ENCODE data around the gene RHOH. TPM values are rescaled to one million over a fixed set of nuclear protein-coding genes. Genes with fewer than 3 reads are reported as not detected.

The RHOH gene
- total RNA-seq, 1 donor from 2014 or later: 1.7 TPM

DNA sequence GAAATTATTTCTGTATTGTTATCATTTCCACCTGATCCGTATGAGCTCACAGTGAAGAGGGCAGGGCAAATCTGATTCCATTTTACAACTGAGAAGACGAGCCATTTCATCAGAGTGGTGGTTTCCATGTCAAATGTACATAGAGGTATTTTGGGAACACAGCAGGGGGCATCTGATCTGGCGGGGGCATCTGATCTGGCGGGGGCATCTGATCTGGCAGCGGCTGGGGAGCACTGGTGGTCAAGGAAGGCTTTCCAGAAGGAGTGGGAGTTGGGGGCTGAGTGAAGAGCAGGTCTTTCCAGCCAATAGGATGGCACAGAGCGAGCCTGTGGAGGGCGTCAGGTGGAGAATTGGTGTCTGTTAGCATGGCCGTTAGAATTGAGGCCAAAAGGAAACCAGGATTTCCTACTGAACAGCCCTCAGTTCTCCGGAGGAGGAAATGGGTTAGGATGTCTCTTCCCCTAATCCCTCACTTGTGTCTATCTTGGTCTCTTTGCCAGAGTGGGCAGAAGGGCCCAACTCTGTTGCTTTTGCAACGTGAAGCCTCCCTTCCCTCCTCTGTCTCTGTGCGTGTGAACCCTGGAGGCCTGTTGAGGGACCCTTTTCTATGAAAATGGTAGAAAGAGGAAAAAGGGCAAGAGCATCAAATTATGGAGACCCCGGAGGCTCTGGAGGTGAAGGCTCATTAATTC lies 41.3 kb downstream of the RHOH start:
- no peak for DNase-seq

DNA sequence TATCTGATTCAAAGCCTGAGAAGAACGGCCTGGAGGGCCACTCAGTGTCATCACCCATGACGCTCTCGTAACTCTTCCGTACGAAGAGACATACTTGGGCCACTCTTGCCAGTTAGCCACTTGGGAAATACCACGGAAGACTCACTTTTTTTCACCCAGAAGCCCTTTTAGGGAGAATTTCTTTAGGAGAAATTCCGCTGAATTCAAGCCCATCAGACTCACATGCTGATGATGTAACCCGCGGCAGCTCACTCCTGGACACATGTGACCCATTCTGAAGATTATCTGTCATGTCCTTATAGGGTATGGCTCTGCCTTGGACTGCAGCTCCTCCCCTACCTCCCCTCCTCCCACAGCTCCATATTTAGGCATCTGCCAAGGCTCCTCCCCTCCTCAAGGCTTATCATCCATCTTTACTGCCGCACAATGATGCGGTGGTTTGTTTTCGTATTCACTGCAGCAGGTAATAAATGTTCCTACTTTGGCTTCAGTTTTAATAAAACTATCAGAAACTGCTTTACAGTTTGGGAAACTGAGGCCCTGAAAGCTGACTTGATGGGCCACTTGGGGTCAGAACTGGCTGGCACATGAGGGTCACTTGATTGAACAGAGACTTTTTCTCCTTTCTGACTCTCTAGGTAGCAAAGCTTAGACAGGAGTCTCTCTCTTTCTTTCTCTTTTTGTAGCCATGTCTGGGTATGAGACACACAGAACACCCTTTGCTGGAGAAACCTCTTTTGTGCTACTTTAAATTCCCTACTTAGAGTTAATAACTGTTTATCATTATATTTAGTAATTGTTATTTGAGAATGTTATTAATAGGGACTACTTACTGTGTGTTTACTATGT lies 42.1 kb downstream of the RHOH start:
- DNase-seq: no peak

DNA sequence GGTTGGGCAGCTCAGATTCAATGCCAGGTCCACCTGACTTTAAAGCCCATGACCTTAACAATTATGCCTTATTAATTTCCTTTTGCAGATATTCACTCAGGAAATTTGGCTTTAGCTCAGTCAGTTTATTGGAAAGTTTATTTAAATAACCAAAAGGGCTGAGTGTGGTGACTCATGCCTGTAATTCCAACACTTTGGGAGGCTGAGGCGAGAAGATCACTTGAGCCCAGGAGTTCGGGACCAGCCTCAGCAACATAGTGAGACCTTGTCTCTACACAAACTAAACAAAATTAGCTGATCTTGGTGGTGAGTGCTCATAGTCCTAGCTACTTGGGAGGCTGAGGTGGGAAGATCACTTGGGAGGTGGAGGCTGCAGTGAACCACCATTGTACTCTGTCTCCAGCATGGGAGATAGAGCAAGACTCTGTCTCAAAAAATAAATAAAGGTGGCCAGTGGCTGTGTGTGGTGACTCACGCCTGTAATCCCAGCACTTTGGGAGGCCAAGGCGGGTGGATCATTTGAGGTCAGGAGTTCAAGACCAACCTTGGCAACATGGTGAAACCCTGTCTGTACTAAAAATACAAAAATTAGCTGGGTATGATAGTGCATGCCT lies 43.3 kb downstream of the RHOH start:
- DNase-seq: no peak

DNA sequence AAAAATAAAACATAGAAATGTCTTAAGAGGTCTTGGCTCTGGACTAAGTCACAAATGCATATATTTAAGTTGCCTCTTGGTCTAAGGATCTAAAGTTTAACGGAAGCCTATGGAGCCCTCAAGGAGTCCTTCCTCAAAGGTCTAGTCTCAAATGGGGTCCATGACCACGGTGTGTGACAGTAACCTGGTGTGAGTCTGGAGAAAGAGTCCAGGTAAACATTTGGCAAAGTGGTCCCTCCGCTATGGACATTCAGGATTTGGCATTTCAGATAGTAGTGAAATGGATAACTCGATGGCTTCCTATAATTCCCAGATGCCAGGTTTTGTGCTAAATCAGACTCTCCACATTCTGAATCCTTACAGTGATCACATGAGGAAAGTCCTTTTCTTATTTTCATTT lies 44.2 kb downstream of the RHOH start:
- DNase-seq: no peak

DNA sequence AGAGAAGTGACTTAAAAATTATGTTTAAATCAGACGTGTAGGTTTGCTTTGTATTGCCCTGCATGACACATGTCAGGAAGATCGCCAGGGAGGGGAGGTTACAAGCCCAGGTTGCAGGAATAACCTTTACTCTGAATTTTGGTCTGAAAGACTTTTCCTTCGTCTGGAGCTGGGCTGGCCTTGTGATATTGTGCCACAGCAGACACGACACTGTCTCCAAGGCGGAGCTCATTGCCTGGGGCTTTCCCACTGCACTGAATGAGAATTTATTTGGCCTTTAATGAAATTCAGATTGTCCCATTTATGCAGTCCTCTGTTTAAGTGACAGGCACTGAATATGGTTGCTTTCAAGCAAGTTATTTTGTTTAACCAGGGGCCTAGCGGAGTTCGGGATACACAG lies 45.1 kb downstream of the RHOH start:
- DNase-seq: no peak

DNA sequence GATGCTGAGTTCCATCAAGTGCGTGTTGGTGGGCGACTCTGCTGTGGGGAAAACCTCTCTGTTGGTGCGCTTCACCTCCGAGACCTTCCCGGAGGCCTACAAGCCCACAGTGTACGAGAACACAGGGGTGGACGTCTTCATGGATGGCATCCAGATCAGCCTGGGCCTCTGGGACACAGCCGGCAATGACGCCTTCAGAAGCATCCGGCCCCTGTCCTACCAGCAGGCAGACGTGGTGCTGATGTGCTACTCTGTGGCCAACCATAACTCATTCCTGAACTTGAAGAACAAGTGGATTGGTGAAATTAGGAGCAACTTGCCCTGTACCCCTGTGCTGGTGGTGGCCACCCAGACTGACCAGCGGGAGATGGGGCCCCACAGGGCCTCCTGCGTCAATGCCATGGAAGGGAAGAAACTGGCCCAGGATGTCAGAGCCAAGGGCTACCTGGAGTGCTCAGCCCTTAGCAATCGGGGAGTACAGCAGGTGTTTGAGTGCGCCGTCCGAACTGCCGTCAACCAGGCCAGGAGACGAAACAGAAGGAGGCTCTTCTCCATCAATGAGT lies 46.6 kb downstream of the RHOH start:
- no peak for DNase-seq

DNA sequence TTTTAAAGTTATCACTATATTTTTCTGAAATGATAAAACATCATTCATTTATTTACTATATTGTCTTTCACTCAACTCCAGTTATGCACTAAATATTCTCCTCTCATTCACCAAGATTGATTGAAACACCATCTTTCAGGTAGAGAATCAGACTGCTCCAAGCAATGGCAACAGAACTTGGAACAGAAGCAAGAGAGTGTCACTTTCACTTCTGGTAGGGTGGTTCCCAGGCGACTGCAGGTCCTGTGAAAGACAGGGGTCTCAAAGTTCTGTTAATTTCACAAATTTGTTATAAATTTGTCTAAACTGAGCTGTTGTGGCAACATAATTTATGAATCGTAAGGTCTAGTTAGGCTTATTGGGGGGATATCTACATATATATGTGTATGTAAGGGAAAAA lies 47.8 kb downstream of the RHOH start:
- no peak for DNase-seq

DNA sequence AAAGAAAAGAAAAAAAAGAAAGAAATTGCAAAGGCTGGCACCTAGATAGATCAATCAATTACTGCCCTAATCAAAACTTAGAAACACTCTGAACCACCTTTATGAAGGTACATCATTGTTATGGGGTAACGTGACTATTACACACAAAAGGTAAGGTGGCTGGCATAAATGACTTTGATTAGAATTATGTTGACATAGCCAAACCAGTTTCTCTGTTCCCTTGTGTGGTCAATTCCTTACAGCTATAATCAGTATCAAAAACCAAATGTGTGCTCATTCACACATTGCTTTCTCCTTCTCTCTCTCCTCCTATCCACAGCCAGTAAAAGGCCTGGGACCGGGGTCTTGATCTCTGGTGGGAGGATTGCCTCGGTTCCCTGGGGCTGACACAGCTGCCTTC lies 48.7 kb downstream of the RHOH start:
- DNase-seq: no peak

DNA sequence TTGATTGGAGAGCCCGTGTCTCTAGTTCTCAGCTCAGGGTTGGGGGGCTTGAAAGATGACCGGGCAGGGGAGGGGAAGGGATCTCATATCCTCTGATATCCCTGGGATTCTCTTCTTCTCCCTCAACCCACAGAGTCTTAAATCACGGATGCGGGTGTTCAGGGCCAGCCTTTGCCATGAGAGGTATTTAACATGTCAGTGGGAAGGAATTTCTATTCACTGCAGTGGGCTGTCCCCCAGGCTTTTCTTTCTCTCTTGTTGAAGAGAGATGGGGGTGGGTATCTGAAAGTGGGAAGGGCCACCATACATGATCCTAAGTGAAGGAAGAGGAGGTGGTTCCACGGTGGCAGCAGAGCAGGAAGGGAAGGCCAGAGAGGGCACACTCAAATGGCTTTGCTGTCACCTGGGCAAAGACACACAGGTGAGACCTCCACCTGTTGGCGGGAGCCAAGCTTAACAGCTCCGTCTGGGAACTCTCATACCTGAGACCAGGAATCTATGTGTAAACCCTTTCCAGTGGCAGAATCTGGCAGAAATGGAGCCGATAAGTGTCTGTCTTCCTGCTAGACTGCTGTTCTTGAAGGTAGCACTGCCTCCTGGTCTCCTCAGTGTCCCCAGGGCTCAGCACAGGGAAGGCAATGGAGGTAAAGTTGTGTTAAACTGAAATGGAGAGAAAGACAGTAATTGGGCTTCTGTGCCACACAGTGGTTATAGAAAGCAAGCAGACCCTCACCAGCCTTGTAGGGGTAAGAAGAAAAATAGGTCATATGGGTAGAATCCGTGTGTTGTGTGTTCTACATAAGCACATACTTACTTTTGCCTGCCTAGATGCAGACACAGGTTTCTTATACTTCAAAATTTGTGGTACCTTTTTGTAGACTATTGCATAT lies 49.4 kb downstream of the RHOH start:
- no peak for DNase-seq

DNA sequence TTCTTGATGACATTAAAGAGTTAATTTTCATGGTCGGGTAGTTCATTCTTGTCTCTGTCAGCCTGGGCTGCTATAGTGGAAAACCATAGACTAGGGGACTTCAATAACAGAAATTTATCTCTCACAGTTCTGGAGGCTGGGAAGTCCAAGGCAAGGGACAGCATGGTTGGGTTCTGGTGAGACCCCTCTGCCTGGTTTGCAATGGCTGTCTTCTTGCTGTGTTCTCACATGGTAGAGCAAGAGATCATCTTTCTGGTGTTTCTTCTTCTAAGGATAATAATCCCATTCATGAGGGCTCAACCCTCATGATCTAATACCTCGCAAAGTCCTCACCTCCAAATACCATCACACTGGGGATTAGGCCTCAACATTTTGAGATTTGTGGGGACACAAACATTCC lies 50.1 kb downstream of the RHOH start:
- DNase-seq: no peak

DNA sequence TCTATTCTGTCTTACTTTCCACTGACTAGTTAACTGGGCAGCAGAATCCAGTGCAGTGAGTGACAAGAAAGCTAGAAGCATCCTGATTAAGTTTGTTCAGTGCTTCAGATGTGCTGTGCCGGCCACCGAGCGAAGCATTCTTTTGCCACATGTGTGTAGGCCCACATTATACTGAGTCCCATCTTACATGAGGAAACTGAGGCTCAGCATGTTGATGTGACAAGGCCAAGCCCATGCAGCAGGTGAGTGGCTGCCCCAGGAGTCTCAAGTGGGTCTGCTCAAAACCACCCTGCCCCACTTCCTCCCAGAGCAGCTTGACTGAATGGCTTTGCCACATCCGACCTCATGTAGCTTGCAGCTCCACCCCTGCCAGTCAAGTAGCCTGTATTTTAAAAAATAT lies 50.5 kb downstream of the RHOH start:
- no peak for DNase-seq

DNA sequence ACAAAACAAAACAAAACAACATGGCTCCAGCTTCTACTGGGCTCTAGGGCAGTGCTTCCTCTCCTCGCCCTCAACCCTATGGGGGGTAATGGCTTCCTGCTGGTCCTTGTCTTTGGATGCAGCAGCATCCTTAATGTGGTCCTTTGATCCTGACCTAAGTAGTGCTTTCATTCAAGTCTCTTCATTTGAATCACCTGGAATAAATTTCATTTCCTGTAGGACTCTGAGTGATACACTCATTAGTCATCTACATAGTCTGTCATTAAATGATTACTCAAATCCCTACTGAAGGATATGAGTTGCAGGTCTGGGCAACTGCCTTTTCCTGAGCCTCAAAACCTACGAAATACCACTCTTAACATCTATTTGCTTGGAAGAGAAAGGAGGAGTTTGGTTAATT lies 54.5 kb downstream of the RHOH start:
- no peak for DNase-seq

DNA sequence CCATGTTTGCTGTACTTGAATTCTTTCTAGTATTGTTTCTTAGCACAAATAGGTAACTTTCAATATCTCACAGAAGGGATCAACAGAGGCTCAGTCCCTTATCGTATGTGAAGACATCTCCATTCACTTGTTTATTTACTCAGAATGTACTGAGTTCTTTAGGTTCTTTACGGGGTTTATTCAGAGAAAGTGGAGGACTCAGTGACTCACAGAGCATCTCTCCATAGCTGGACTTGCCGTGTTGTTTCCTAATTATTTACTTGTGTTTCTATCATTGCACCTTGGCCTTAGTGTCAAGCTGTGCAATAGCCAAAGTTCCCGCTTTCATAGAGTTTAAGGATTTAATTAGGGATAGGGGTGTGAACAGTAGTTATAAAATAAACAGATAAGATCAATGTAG lies 57.1 kb downstream of the RHOH start:
- DNase-seq: no peak

DNA sequence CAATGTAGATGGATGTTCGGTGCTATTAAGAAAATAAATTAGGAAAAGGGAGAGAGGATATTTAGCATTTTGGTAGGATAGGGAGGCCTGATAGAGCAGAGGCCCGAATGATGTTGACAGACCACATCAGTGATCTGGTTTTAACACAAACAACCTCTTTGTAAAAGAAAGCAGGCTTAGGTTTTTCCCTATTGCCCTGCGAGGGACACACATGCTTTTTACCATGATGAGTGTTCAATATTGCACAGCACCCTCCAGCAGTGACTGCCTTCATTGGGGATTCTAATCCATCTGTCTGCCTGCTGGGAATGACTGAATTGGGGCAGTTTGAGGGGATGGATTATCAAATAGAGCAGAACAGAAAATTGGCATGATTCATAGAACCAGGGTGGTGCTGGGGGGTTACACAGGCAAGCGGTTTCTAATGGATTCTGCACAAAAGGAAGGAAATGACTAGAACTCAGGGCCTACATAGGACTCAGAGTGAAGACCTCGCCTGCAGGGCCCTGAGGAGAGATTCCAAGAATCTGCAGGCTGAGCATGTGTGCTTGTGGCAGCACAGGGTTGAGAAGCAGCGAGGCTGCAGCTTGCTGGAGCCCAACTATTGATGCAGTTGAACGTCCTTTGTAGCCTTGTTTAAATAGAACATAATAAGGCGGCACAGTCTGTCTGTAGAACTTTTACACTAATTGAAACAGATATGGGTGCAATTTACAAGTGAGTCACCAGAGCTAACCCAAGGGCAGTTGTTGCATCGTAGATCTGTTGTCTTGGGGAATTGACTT lies 58.0 kb downstream of the RHOH start:
- no peak for DNase-seq

DNA sequence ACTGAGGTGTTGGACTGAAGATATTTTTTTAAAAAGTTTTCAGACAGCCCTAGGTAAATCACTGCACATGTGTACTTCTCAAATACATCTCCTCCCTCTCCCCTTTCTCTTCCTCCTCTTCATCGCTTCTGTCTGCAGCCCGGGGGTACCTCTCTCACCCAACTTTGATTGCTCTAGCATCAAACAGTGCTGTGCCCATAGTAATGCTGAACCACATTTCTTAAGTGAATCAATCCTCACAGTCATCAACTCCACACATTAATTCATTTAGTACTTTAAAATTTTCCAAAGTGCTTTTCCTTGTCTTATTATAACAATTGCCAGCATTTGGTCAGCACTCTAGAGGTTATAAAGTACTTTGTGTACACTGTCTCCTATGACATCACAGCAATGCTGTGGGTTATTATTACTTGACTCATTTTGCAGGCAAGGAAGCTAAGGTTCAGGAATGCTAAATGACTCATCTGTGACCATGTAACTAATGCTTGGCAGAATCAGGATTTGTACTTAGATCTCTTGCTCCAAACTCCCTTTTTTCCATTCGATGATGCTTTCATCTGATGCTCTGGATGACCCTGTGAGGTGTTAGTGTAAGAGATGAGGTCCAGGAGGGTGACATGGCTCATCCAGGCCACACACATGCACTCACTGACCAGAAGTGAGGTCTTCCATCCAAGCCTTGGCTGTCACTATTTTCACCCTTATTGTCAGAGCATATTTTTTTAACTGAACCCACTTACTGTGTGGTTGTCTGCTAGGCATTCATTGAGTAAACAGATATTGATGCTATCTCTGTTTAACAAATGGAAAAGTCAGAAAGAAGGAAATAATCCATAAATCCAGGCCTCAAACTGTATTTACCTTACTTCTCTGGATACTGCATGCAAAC lies 58.8 kb downstream of the RHOH start:
- DNase-seq: no peak

DNA sequence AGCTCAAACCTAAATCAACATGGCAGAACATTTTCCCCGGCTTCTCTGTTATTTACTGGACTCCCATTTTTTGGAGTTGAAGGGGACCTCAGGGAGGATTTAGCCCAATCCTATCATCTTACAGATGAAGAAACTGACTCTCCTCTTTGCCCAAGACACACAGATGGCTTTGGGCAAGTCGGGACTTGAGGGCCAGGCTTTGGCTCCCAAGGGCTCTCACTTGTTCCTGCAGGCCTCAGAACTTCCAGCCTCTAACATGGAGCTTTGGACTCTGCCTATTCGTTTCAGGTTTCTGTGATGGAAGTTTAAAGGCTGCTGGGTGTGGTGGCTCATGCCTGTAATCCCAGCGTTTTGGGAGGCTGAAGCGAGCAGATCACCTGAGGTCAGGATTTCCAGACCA lies 59.5 kb downstream of the RHOH start:
- DNase-seq: no peak

DNA sequence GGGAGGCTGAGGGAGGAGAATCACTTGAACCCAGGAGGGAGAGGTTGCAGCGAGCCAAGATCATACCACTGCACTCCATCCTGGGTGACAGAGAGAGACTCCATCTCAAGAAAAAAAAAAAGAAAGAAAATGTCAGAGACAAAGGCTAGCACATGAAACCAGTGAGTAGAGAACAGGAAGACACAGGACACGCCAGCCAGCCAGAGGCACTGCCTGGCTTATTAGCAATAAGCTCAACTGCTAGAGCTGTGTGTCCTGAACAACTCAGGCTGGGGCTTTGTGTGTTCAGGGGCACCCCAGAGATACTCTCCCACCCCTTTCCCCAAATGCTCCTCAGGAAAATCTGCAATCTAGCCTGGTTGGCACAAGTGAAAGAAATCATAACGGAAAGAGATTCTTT lies 60.0 kb downstream of the RHOH start:
- no peak for DNase-seq

DNA sequence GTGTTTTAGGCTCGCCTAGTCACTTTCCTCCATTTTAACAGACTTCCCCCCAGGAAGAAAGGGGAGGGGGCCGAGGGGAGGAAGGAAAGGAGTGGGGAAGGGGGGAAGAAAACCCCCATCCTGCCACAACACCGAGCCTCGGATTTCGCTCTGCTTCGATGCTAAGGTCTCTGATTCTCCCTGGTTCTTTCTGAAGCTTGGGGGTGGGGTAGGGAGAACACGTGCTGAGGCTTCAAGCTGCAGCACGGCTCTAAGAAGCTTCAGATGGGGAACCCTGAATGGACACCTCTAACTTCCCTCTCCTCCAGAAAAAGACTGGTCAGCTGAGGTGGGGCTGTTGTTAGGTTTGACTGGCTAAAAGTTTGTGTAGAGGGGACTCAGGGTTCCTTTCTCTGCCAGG lies 61.8 kb downstream of the RHOH start:
- DNase-seq: no peak

DNA sequence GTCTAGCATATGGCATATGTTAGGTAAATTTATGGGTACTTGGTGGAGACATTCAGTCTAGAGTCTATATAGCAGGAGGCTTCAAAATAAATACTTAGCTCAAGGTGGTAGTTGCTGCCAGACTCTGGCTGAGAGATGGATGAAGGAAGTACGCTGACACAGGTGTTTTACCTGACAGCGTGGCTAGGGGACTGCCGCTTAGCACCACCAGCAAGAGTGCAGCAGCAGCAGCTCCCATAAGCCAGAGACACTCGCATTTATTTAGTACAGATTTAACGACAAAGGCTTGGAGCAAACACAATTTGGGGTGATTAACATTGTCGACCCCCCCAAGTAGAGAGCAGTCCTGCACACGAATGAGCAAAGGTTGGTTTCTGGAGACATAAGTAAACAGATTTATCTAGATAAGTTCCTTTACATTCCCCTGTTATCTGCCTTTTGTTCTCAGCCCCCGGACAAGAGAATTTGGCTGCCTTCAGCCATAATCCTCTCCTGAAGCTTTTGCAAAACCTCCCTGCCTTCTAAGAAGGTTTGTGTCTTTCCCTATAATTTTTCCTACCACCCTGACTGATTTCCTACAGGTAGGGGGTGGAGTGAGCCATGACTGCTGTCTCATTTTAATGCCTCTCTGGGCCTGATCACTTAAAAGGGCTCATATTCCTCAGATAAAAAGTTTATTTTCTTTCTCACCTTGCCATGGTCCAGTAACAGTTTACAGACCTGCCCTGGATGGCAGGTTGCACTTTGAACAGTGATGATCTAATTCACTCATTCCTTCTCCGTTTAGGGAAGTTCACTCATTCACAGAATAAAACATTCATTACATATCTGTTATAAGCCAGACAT lies 64.6 kb downstream of the RHOH start:
- DNase-seq: no peak

Data from skin of body (tissue), 2 donors.